GM12891 (cell line): ENCODE results near the gene COL26A1.

ENCODE experiments used
- PAX5 ChIP-seq: IDR thresholded peaks from 2 replicates; pipeline ENCODE4 v1.6.1; 2011; ENCODE audit warnings: low read length, moderate library complexity, mild to moderate bottlenecking; ENCODE audit not compliant: insufficient read depth, severe bottlenecking
- POLR2A ChIP-seq: IDR thresholded peaks from 2 replicates; pipeline ENCODE4 v1.6.1; 2011; ENCODE audit warnings: low read depth, low read length, control low read depth
- POLR2AphosphoS5 ChIP-seq: IDR thresholded peaks from 2 replicates; pipeline ENCODE4 v1.6.1; 2011; ENCODE audit warnings: low read depth, low read length, control low read depth
- SPI1 ChIP-seq: IDR thresholded peaks from 2 replicates; pipeline ENCODE4 v1.6.1; 2011; ENCODE audit warnings: low read depth, low read length, control low read depth
- TAF1 ChIP-seq: IDR thresholded peaks from 2 replicates; pipeline ENCODE4 v1.6.1; 2011; ENCODE audit warnings: low read depth, low read length, control low read depth

GRCh38 chr7:101598422-101598985 lies 235.8 kb downstream of the COL26A1 start:
- no peak for TF ChIP-seq POLR2AphosphoS5
- TF ChIP-seq PAX5 = no peak
- TF ChIP-seq TAF1 = no peak
- TF ChIP-seq POLR2A = no peak
- TF ChIP-seq SPI1 = no peak
